ENCODE results near the gene MRPL47. TPM values are rescaled to one million over a fixed set of nuclear protein-coding genes. Genes with fewer than 3 reads are reported as not detected.

Gene MRPL47
- total RNA-seq = 32.2 and 33.6 TPM in 2 replicates

DNA sequence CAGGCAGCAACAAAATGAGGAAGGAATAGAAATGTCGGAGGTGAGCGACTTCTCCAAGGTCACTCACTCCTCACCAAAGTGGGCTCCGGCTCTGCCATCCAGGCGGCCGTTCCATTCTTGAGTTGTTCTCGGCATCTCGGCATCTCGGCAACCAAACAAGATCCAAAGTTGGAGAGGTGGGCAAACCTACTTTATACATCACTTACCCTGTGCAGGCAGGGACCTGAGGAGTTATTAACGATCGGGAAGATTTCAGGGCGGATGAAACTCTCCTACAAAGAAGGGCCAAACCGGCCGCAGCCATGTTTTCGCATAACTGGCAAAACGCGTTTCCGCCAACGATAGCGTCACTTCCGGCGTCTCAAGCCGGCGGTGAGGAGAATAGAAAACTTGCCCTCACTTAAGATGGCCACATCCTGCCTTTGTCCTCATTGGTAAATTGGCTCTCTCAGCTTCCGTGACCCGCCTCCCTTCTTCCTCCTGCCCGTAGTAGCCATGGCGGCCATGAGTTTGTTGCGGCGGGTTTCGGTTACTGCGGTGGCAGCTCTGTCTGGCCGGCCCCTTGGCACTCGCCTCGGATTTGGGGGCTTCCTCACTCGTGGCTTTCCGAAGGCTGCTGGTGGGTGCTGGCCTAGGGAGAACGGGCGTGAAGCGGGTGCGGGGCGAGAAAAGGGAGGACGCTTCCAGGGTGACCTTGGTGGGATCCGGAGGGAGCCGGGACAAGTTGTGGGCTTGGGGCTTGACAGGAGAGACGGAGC lies at the start of gene MRPL47, which contains the start of gene NDUFB5:
MRPL47 (minus strand) TSS at position 318 of the 758 bp plus-strand sequence; CDS start at position 304, 14 bp downstream.
NDUFB5 (plus strand) TSS at position 474 of the 758 bp plus-strand sequence; CDS start at position 496, 22 bp downstream.
- Histone ChIP-seq H3K4me3 (ENCODE audit: insufficient read depth, low read length) (peak within 1 kb of the TSS; percentile 90), H3K36me3 (ENCODE audit: insufficient read depth, low read length) (peaks cover 38% of the 10 kb centered on the region), H3K79me2 (ENCODE audit: insufficient read depth, low read length) (peaks cover 82% of the 10 kb centered on the region), H3K4me1 (ENCODE audit: insufficient read depth, low read length) (peaks cover 16% of the 10 kb centered on the region), H3K27ac (ENCODE audit: low read depth, low read length) (peak within 1 kb of the TSS; percentile 94), H3K9me3 (ENCODE audit: low read depth, low read length) (no peaks in the 10 kb centered on the region), H4K20me1 (ENCODE audit: insufficient read depth, low read length) (peaks cover 3% of the 10 kb centered on the region), H2AFZ (ENCODE audit: low read length) (peak within 1 kb of the TSS; percentile 91), H3K4me2 (ENCODE audit: insufficient read depth, low read length) (peak within 1 kb of the TSS; percentile 96), H3K27me3 (ENCODE audit: insufficient read depth, low read length) (no peaks in the 10 kb centered on the region)
- peak; percentile 94 for DNase-seq (ENCODE audit: insufficient read length, low spot score, missing footprints)
- TF ChIP-seq, protein P1, sequence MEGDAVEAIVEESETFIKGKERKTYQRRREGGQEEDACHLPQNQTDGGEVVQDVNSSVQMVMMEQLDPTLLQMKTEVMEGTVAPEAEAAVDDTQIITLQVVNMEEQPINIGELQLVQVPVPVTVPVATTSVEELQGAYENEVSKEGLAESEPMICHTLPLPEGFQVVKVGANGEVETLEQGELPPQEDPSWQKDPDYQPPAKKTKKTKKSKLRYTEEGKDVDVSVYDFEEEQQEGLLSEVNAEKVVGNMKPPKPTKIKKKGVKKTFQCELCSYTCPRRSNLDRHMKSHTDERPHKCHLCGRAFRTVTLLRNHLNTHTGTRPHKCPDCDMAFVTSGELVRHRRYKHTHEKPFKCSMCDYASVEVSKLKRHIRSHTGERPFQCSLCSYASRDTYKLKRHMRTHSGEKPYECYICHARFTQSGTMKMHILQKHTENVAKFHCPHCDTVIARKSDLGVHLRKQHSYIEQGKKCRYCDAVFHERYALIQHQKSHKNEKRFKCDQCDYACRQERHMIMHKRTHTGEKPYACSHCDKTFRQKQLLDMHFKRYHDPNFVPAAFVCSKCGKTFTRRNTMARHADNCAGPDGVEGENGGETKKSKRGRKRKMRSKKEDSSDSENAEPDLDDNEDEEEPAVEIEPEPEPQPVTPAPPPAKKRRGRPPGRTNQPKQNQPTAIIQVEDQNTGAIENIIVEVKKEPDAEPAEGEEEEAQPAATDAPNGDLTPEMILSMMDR (IDR thresholded peaks at IDR 0.05; ENCODE audit: extremely low read depth, low read depth, low read length) = no peak

DNA sequence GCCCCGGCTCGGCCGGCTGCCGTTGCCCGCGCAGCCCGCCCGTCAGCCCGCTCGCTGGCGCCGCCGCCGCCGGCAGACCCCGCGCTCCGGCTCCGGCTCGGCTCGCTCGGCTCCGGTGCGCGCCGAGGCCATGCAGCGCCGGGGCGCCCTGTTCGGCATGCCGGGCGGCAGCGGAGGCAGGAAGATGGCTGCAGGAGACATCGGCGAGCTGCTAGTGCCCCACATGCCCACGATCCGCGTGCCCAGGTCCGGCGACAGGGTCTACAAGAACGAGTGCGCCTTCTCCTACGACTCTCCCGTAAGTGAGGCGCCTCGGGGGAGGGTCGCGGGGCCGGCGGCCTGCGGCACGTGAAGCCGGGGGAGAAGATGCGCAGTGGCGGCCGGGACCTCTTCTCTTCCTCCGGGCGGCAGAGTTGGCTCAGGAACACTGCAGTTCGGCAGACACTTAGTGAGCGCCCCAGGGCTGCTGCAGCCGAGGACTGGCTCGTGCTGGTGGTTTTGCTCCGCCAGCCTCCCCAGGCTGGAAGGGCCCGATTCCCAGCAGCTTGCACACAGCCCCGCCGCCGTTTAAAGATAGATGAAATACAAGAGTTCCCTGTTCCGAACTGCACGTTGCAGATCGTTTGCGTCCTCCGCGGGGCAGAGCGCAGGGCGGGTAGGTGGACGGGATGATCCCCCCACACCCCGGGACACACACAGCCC lies 48.8 kb upstream of the MRPL47 start:
- Histone ChIP-seq H3K79me2 (ENCODE audit: insufficient read depth, low read length) (peaks cover 41% of the 10 kb centered on the region), H3K4me1 (ENCODE audit: insufficient read depth, low read length) (peaks cover 12% of the 10 kb centered on the region), H2AFZ (ENCODE audit: low read length) (peak overlapping the region; percentile 96), H3K9me3 (ENCODE audit: low read depth, low read length) (no peaks in the 10 kb centered on the region), H3K27ac (ENCODE audit: low read depth, low read length) (peak overlapping the region; percentile 80), H4K20me1 (ENCODE audit: insufficient read depth, low read length) (peaks cover 11% of the 10 kb centered on the region), H3K4me3 (ENCODE audit: insufficient read depth, low read length) (peak overlapping the region; percentile 89), H3K27me3 (ENCODE audit: insufficient read depth, low read length) (no peaks in the 10 kb centered on the region), H3K4me2 (ENCODE audit: insufficient read depth, low read length) (peak overlapping the region; percentile 97), H3K36me3 (ENCODE audit: insufficient read depth, low read length) (no peaks in the 10 kb centered on the region)
- TF ChIP-seq, protein P1 (IDR thresholded peaks at IDR 0.05; ENCODE audit: extremely low read depth, low read depth, low read length) = no peak
- peak; percentile 95 for DNase-seq (ENCODE audit: insufficient read length, low spot score, missing footprints)

DNA sequence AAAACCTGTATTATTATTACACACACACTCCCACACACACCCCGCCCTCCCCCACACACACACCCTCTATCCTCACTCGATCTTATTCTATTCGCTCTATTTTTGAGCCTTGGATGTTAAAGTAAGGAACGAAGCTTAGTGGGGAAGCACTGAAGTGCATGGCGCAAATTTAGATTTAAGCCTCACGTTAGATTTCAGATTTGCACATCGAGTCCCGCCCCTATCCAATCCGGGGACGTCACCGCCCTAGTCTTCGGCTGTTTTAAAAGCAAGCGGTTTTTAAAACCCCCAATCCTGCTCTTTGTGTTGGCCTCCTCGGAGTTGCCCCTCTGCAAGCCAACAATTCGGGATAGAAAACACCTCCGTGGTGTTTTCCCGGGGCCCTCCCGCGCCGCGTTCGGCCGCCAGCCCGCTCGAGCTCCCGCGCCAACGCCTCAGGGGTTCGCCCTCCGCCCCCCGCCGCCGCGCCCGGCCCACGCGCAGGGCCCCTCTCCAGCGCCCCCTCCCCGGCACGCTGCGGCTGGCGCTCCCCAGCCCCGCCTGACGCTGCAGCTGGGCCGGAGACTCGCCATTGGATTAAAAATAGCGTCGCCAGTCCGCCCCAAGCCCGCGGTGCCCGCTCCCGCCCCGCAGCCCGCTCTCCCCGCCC lies 48.1 kb upstream of the MRPL47 start, which contains the start of gene USP13:
USP13 (plus strand) TSS at position 594 of the 649 bp plus-strand sequence. CDS start 186 bp downstream, outside the sequence.
- Histone ChIP-seq H3K9me3 (ENCODE audit: low read depth, low read length) (no peaks in the 10 kb centered on the region), H3K27ac (ENCODE audit: low read depth, low read length) (peak within 1 kb of the TSS; percentile 80), H3K27me3 (ENCODE audit: insufficient read depth, low read length) (no peaks in the 10 kb centered on the region), H4K20me1 (ENCODE audit: insufficient read depth, low read length) (peaks cover 11% of the 10 kb centered on the region), H3K4me3 (ENCODE audit: insufficient read depth, low read length) (peak within 1 kb of the TSS; percentile 89), H2AFZ (ENCODE audit: low read length) (peak within 1 kb of the TSS; percentile 96), H3K4me1 (ENCODE audit: insufficient read depth, low read length) (peaks cover 12% of the 10 kb centered on the region), H3K36me3 (ENCODE audit: insufficient read depth, low read length) (no peaks in the 10 kb centered on the region), H3K4me2 (ENCODE audit: insufficient read depth, low read length) (peak within 1 kb of the TSS; percentile 97), H3K79me2 (ENCODE audit: insufficient read depth, low read length) (peaks cover 34% of the 10 kb centered on the region)
- peak; percentile 96 for DNase-seq (ENCODE audit: insufficient read length, low spot score, missing footprints)
- TF ChIP-seq, protein P1 (IDR thresholded peaks at IDR 0.05; ENCODE audit: extremely low read depth, low read depth, low read length) = peak; percentile 10

Measured in osteoblast (primary cell).